CD4-positive, alpha-beta T cell (primary cell): ENCODE data around the gene HS2ST1. TPM values are rescaled to one million over a fixed set of nuclear protein-coding genes. Genes with fewer than 3 reads are reported as not detected.

Source experiments
- ATAC-seq: fragments of 200-7000 bp; cut with Tn5 transposase; one replicate; pipeline ENCODE4 v1.10.0; 2022; ENCODE audit warnings: mild to moderate bottlenecking; ENCODE audit not compliant: poor library complexity
- CTCF ChIA-PET: fragments of 350-600 bp; sonication (Branson Sonifier 250); formaldehyde crosslinking; loops from one replicate; lab custom pipeline; 2021; ENCODE audit warnings: antibody characterized with exemption, inconsistent platforms; lab: Charles Lee
- POLR2A ChIA-PET: fragments of 350-600 bp; sonication (Branson Sonifier 250); formaldehyde crosslinking; loops from one replicate; lab custom pipeline; 2021; ENCODE audit warnings: antibody characterized with exemption, inconsistent platforms; lab: Charles Lee
- DNase-seq, 14 experiments: peaks; one replicate each; pipeline ENCODE4 v3.0.0-alpha.2; 2013 to 2020; ENCODE audit warnings: mixed read lengths in 2 of 14
- H3K27ac ChIP-seq, 2 donors: one replicate each; pipeline versions ENCODE4 v1.5.1 to v1.7.0; 2013; ENCODE audit warnings: low read length in 2 of 2, low read depth in 1 of 2, mild to moderate bottlenecking in 1 of 2
- H3K27me3 ChIP-seq, 2 experiments: 1 replicate in 1 of 2; 2 replicates in 1 of 2; pipeline versions ENCODE4 v1.6.1 to v1.7.0; 2013; ENCODE audit warnings: low read length in 2 of 2, control low read depth in 1 of 2, mild to moderate bottlenecking in 1 of 2, moderate library complexity in 1 of 2; ENCODE audit not compliant: insufficient read depth in 2 of 2, control insufficient read depth in 1 of 2
- H3K36me3 ChIP-seq: one replicate; pipeline ENCODE4 v1.6.1; 2013; ENCODE audit warnings: low read length, control low read depth; ENCODE audit not compliant: insufficient read depth
- H3K4me1 ChIP-seq: one replicate; pipeline ENCODE4 v1.6.1; 2013; ENCODE audit warnings: low read length, control low read depth; ENCODE audit not compliant: insufficient read depth
- H3K4me3 ChIP-seq: one replicate; pipeline ENCODE4 v1.5.1; 2013; ENCODE audit warnings: mild to moderate bottlenecking, low read length, moderate library complexity
- H3K9me3 ChIP-seq, 2 experiments: 1 replicate in 1 of 2; 2 replicates in 1 of 2; pipeline versions ENCODE4 v1.6.1 to v1.7.0; 2013; ENCODE audit warnings: low read length in 2 of 2, mild to moderate bottlenecking in 2 of 2, control low read depth in 1 of 2, moderate library complexity in 1 of 2; ENCODE audit not compliant: control insufficient read depth in 1 of 2, insufficient read depth in 1 of 2
- H3K27ac Mint-ChIP-seq: one replicate; pipeline ENCODE4 v1.8.0; 2020; ENCODE audit warnings: mixed read lengths
- H3K27me3 Mint-ChIP-seq: one replicate; pipeline ENCODE4 v1.8.0; 2021; ENCODE audit warnings: mixed read lengths
- H3K36me3 Mint-ChIP-seq: one replicate; pipeline ENCODE4 v1.8.0; 2021; ENCODE audit warnings: low read depth, mixed read lengths
- H3K4me1 Mint-ChIP-seq: one replicate; pipeline ENCODE4 v1.8.0; 2021; ENCODE audit warnings: low read depth, mixed read lengths
- H3K4me3 Mint-ChIP-seq: one replicate; pipeline ENCODE4 v1.8.0; 2020; ENCODE audit warnings: mild to moderate bottlenecking, mixed read lengths
- H3K9me3 Mint-ChIP-seq: one replicate; pipeline ENCODE4 v1.8.0; 2020; ENCODE audit warnings: mixed read lengths
- CTCF ChIP-seq: fragments of 200-600 bp; IDR thresholded peaks from one replicate; pipeline ENCODE4 v1.8.0; 2022; ENCODE audit warnings: antibody characterized with exemption, mild to moderate bottlenecking
- intact Hi-C, 2 experiments: fragments of 100-400 bp; cut with DNase I in 1 of 2; cut with micrococcal nuclease in 1 of 2; formaldehyde crosslinking; loops; one replicate each; pipeline versions ENCODE4 v1.15.1 to v1.9.0; 2023 to 2025; cut with DNase I, micrococcal nuclease
- total RNA-seq, 174 experiments: library from RNA in 2 of 174; stranded (reverse) in 2 of 174; gene quantifications; one replicate each; pipeline ENCODE4 v1.2.3 and lab custom pipeline; 2021 to 2026

The HS2ST1 gene
- total RNA-seq, 2 experiments from 2014 or later: 6.7 to 6.9 TPM

- ChIA-PET CTCF (no interaction called here), POLR2A (no interaction called here)
- Histone ChIP-seq H3K36me3 (no peaks in the 10 kb centered on the region), H3K9me3 (no peaks in the 10 kb centered on the region), H3K27ac (no peak overlapping the region), H3K4me1 (no peaks in the 10 kb centered on the region), H3K4me3 (no peak overlapping the region), H3K27me3 (no peaks in the 10 kb centered on the region)
- H3K9me3 Mint-ChIP-seq: no peaks in the 10 kb centered on the region
- intact Hi-C loops: no loop called here
- no peaks in the 10 kb centered on the region for H3K27me3 Mint-ChIP-seq
- H3K4me3 Mint-ChIP-seq: no peak overlapping the region
- no peak overlapping the region for H3K27ac Mint-ChIP-seq
- ATAC-seq (no peak), DNase-seq (no peak)
- H3K4me1 Mint-ChIP-seq: peaks cover 27% of the 10 kb centered on the region
- no peaks in the 10 kb centered on the region for H3K36me3 Mint-ChIP-seq
- TF ChIP-seq CTCF: no peak
Measured at GRCh38 chr1:87039096-87039495, 124.7 kb downstream of the HS2ST1 start.

GRCh38 chr1:87042111-87042811 is 127.8 kb downstream of the HS2ST1 start:
- H3K4me1 Mint-ChIP-seq: peaks cover 41% of the 10 kb centered on the region
- H3K27ac ChIP-seq: no peak overlapping the region
- no peaks in the 10 kb centered on the region for H3K27me3 ChIP-seq
- no peak for DNase-seq
- no peaks in the 10 kb centered on the region for H3K9me3 ChIP-seq
- no peak overlapping the region for H3K4me3 Mint-ChIP-seq
- no peak for ATAC-seq
- no peaks in the 10 kb centered on the region for H3K36me3 ChIP-seq
- intact Hi-C loops: no loop called here
- TF ChIP-seq CTCF: no peak
- ChIA-PET POLR2A (no interaction called here), CTCF (no interaction called here)
- peaks cover 7% of the 10 kb centered on the region for H3K9me3 Mint-ChIP-seq
- no peak overlapping the region for H3K4me3 ChIP-seq
- H3K27me3 Mint-ChIP-seq: no peaks in the 10 kb centered on the region
- H3K27ac Mint-ChIP-seq: peak overlapping the region; percentile 76
- peaks cover 6% of the 10 kb centered on the region for H3K36me3 Mint-ChIP-seq
- peaks cover 13% of the 10 kb centered on the region for H3K4me1 ChIP-seq

- POLR2A ChIA-PET: interaction anchor here (1.1 to 1.8 kb wide), 2 partner anchors 130 to 648 kb away, joined by 3 to 7 read pairs; partner anchors contain the start of genes HS2ST1, ODF2L and SELENOF
- H3K4me3 Mint-ChIP-seq: peak overlapping the region; percentile 23
- CTCF ChIA-PET: interaction anchor here (0.8 to 1.4 kb wide), 2 partner anchors 11 to 51 kb away, joined by 3 to 6 read pairs; no protein-coding TSS in a partner anchor
- Histone ChIP-seq H3K27ac (no peak overlapping the region), H3K4me1 (peaks cover 13% of the 10 kb centered on the region), H3K9me3 (peaks cover 0 to 7% of the 10 kb centered on the region in 2 experiments), H3K27me3 (no peaks in the 10 kb centered on the region), H3K4me3 (no peak overlapping the region), H3K36me3 (no peaks in the 10 kb centered on the region)
- ATAC-seq: peak; percentile 4
- H3K4me1 Mint-ChIP-seq: peaks cover 43% of the 10 kb centered on the region
- peaks cover 11% of the 10 kb centered on the region for H3K36me3 Mint-ChIP-seq
- peaks cover 14% of the 10 kb centered on the region for H3K9me3 Mint-ChIP-seq
- no peak for TF ChIP-seq CTCF
- intact Hi-C loops: loop anchor here in 1 of 2 experiments (1.0 to 2.0 kb wide), 2 partner anchors 40 to 130 kb away; partner anchors contain the start of genes HS2ST1 and SELENOF
- no peak for DNase-seq
- peak overlapping the region; percentile 73 for H3K27ac Mint-ChIP-seq
- no peaks in the 10 kb centered on the region for H3K27me3 Mint-ChIP-seq
Measured at GRCh38 chr1:87044424-87044823, 130.0 kb downstream of the HS2ST1 start.
